ENCODE results near the gene NEURL4. TPM values are rescaled to one million over a fixed set of nuclear protein-coding genes. Genes with fewer than 3 reads are reported as not detected.
"Not testable (repeated sequence)": the region's sequence is repeated elsewhere in the genome, so short reads cannot be mapped to it uniquely, and the experiment has no call there.

The NEURL4 gene
- total and polyA plus RNA-seq, 4 donors = 0.76 to 14.2 (median 7.3) TPM

GRCh38 chr17:7374353-7374752 lies 45.2 kb upstream of the NEURL4 start:
- DNase-seq (ENCODE audit: low spot score) = no peak
- TF ChIP-seq FOXA2 (IDR thresholded peaks at IDR 0.05) = no peak

DNA sequence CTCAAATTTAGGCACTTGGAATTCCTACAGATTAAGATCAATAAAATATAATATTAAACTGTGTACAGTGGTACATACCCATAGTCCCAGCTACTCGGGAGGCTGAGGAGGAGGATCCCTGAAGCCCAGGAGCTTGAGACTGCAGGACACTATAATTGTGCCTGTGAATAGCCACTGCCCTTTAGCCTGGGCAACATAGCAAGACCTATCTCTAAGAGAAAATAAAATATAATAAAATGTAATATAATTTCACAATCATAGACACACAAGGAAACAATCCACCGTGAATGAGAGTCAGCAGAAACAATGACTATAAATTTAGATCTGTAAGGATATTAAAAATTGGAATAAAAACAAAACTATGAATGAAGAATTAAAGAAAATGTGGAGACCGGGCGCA lies 41.7 kb upstream of the NEURL4 start:
- H3K9me3 ChIP-seq (ENCODE audit: control insufficient read depth in 4 of 4, low read length in 3 of 4) = no peaks in the 10 kb centered on the region
- no peak overlapping the region for H3K27ac ChIP-seq (ENCODE audit: low read depth in 1 of 2, low read length in 2 of 2)
- H3K4me1 ChIP-seq (ENCODE audit: control insufficient read depth in 4 of 4, insufficient read depth in 4 of 4, low read length in 3 of 4) = no peaks in the 10 kb centered on the region
- H3K36me3 ChIP-seq (ENCODE audit: control insufficient read depth in 4 of 4, insufficient read depth in 3 of 4, low read depth in 1 of 4, low read length in 3 of 4) = no peaks in the 10 kb centered on the region
- DNase-seq (ENCODE audit: low spot score) = no peak
- H3K4me3 ChIP-seq (ENCODE audit: low read depth in 1 of 3, low read length in 3 of 3) = no peak overlapping the region
- no peak overlapping the region for H3K9ac ChIP-seq (ENCODE audit: low read depth in 1 of 2, low read length in 2 of 2)
- no peak for TF ChIP-seq JUND (IDR thresholded peaks at IDR 0.05)
- TF ChIP-seq FOXA1 (IDR thresholded peaks at IDR 0.05) = no peak
- no peak for TF ChIP-seq TAF1 (conservative IDR thresholded peaks at IDR 0.05)
- TF ChIP-seq, protein P1, sequence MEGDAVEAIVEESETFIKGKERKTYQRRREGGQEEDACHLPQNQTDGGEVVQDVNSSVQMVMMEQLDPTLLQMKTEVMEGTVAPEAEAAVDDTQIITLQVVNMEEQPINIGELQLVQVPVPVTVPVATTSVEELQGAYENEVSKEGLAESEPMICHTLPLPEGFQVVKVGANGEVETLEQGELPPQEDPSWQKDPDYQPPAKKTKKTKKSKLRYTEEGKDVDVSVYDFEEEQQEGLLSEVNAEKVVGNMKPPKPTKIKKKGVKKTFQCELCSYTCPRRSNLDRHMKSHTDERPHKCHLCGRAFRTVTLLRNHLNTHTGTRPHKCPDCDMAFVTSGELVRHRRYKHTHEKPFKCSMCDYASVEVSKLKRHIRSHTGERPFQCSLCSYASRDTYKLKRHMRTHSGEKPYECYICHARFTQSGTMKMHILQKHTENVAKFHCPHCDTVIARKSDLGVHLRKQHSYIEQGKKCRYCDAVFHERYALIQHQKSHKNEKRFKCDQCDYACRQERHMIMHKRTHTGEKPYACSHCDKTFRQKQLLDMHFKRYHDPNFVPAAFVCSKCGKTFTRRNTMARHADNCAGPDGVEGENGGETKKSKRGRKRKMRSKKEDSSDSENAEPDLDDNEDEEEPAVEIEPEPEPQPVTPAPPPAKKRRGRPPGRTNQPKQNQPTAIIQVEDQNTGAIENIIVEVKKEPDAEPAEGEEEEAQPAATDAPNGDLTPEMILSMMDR (IDR thresholded peaks at IDR 0.05; ENCODE audit: low read depth, low read length, missing input control) = no peak
- TF ChIP-seq ATF3 (IDR thresholded peaks at IDR 0.05) = no peak
- TF ChIP-seq, protein P2, sequence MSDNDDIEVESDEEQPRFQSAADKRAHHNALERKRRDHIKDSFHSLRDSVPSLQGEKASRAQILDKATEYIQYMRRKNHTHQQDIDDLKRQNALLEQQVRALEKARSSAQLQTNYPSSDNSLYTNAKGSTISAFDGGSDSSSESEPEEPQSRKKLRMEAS (IDR thresholded peaks at IDR 0.05) = no peak
- TF ChIP-seq YY1 (IDR thresholded peaks at IDR 0.05) = no peak
- 85% methylated on average over 4 of the region's 4 CpGs for WGBS
- H3K27me3 ChIP-seq (ENCODE audit: control insufficient read depth in 4 of 4, insufficient read depth in 4 of 4, low read length in 3 of 4) = no peaks in the 10 kb centered on the region

More at GRCh38 chr17:7374353-7374752, 45.2 kb upstream of the NEURL4 start:
- no peaks in the 10 kb centered on the region for H3K4me1 ChIP-seq (ENCODE audit: control insufficient read depth in 4 of 4, insufficient read depth in 4 of 4, low read length in 3 of 4)
- no peaks in the 10 kb centered on the region for H3K27me3 ChIP-seq (ENCODE audit: control insufficient read depth in 4 of 4, insufficient read depth in 4 of 4, low read length in 3 of 4)
- 89% methylated on average over 2 of the region's 2 CpGs for WGBS
- no peak overlapping the region for H3K9ac ChIP-seq (ENCODE audit: low read depth in 1 of 2, low read length in 2 of 2)
- H3K4me3 ChIP-seq (ENCODE audit: low read depth in 1 of 3, low read length in 3 of 3) = no peak overlapping the region
- no peaks in the 10 kb centered on the region for H3K9me3 ChIP-seq (ENCODE audit: control insufficient read depth in 4 of 4, low read length in 3 of 4)
- no peak overlapping the region for H3K27ac ChIP-seq (ENCODE audit: low read depth in 1 of 2, low read length in 2 of 2)
- H3K36me3 ChIP-seq (ENCODE audit: control insufficient read depth in 4 of 4, insufficient read depth in 3 of 4, low read depth in 1 of 4, low read length in 3 of 4) = no peaks in the 10 kb centered on the region

GRCh38 chr17:7369825-7370224 lies 40.7 kb upstream of the NEURL4 start:
- H3K27me3 ChIP-seq (ENCODE audit: control insufficient read depth in 4 of 4, insufficient read depth in 4 of 4, low read length in 3 of 4) = no peaks in the 10 kb centered on the region
- H3K27ac ChIP-seq (ENCODE audit: low read depth in 1 of 2, low read length in 2 of 2) = no peak overlapping the region
- DNase-seq (ENCODE audit: low spot score) = no peak
- 69% methylated on average over 5 of the region's 5 CpGs for WGBS
- H3K4me1 ChIP-seq (ENCODE audit: control insufficient read depth in 4 of 4, insufficient read depth in 4 of 4, low read length in 3 of 4) = no peaks in the 10 kb centered on the region
- TF ChIP-seq FOXA1 (IDR thresholded peaks at IDR 0.05) = no peak
- TF ChIP-seq HNF4G (IDR thresholded peaks at IDR 0.05) = no peak
- TF ChIP-seq, protein P1 (IDR thresholded peaks at IDR 0.05; ENCODE audit: low read depth, low read length, missing input control) = no peak
- no peak for TF ChIP-seq RAD21 (IDR thresholded peaks at IDR 0.05)
- no peak for TF ChIP-seq RXRA (IDR thresholded peaks at IDR 0.05)
- TF ChIP-seq GABPA (IDR thresholded peaks at IDR 0.05 in 1 of 2, conservative IDR thresholded peaks at IDR 0.05 in 1 of 2) = no peak
- TF ChIP-seq, protein P3, sequence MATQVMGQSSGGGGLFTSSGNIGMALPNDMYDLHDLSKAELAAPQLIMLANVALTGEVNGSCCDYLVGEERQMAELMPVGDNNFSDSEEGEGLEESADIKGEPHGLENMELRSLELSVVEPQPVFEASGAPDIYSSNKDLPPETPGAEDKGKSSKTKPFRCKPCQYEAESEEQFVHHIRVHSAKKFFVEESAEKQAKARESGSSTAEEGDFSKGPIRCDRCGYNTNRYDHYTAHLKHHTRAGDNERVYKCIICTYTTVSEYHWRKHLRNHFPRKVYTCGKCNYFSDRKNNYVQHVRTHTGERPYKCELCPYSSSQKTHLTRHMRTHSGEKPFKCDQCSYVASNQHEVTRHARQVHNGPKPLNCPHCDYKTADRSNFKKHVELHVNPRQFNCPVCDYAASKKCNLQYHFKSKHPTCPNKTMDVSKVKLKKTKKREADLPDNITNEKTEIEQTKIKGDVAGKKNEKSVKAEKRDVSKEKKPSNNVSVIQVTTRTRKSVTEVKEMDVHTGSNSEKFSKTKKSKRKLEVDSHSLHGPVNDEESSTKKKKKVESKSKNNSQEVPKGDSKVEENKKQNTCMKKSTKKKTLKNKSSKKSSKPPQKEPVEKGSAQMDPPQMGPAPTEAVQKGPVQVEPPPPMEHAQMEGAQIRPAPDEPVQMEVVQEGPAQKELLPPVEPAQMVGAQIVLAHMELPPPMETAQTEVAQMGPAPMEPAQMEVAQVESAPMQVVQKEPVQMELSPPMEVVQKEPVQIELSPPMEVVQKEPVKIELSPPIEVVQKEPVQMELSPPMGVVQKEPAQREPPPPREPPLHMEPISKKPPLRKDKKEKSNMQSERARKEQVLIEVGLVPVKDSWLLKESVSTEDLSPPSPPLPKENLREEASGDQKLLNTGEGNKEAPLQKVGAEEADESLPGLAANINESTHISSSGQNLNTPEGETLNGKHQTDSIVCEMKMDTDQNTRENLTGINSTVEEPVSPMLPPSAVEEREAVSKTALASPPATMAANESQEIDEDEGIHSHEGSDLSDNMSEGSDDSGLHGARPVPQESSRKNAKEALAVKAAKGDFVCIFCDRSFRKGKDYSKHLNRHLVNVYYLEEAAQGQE (IDR thresholded peaks at IDR 0.05) = no peak
- TF ChIP-seq JUND (IDR thresholded peaks at IDR 0.05) = no peak
- no peak overlapping the region for H3K4me3 ChIP-seq (ENCODE audit: low read depth in 1 of 3, low read length in 3 of 3)
- H3K9ac ChIP-seq (ENCODE audit: low read depth in 1 of 2, low read length in 2 of 2) = no peak overlapping the region
- H3K9me3 ChIP-seq (ENCODE audit: control insufficient read depth in 4 of 4, low read length in 3 of 4) = no peaks in the 10 kb centered on the region
- H3K36me3 ChIP-seq (ENCODE audit: control insufficient read depth in 4 of 4, insufficient read depth in 3 of 4, low read depth in 1 of 4, low read length in 3 of 4) = no peaks in the 10 kb centered on the region

GRCh38 chr17:7368599-7368994 lies 39.5 kb upstream of the NEURL4 start:
- 90% methylated on average over 5 of the region's 5 CpGs for WGBS
- H3K9ac ChIP-seq (ENCODE audit: low read depth in 1 of 2, low read length in 2 of 2); H3K36me3 ChIP-seq (ENCODE audit: control insufficient read depth in 4 of 4, insufficient read depth in 3 of 4, low read depth in 1 of 4, low read length in 3 of 4); DNase-seq (ENCODE audit: low spot score); H3K9me3 ChIP-seq (ENCODE audit: control insufficient read depth in 4 of 4, low read length in 3 of 4); H3K4me1 ChIP-seq (ENCODE audit: control insufficient read depth in 4 of 4, insufficient read depth in 4 of 4, low read length in 3 of 4); H3K4me3 ChIP-seq (ENCODE audit: low read depth in 1 of 3, low read length in 3 of 3); H3K27me3 ChIP-seq (ENCODE audit: control insufficient read depth in 4 of 4, insufficient read depth in 4 of 4, low read length in 3 of 4); H3K27ac ChIP-seq (ENCODE audit: low read depth in 1 of 2, low read length in 2 of 2): not testable (repeated sequence)

Measured in liver (tissue), 9 donors.